GM21723 (cell line): ENCODE results near the gene CUTA.

Experiments
- ATAC-seq: cut with Tn5 transposase; IDR thresholded peaks from one replicate; pipeline ENCODE4 v1.9.1; 2021; ENCODE audit warnings: mild to moderate bottlenecking, moderate library complexity; ENCODE audit not compliant: unreplicated experiment

The CUTA gene, protein sequence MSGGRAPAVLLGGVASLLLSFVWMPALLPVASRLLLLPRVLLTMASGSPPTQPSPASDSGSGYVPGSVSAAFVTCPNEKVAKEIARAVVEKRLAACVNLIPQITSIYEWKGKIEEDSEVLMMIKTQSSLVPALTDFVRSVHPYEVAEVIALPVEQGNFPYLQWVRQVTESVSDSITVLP

GRCh38 chr6:33417903-33418689, at the start of gene CUTA:
CUTA (minus strand) TSS chr6:33418107; CDS start chr6:33418000, 107 bp downstream.
- ATAC-seq, result peak; percentile 84

DNA sequence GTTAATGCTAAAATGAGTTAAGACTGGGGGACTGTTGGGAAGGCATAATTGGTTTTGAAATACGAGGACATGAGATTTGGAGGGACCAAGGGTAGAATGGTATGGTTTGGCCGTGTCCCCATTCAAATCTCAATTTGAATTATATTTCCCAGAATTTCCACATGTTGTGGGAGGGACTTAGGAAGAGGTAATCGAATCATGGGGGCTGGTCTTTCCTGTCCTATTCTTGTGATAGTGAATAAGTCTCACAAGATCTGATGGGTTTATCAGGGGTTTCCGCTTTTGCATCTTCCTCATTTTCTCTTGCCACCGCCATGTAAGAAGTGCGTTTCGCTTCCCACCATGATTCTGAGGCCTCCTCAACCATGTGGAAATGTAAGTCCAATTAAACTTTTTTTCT, 49.2 kb upstream of the CUTA start:
- ATAC-seq, result no peak

DNA sequence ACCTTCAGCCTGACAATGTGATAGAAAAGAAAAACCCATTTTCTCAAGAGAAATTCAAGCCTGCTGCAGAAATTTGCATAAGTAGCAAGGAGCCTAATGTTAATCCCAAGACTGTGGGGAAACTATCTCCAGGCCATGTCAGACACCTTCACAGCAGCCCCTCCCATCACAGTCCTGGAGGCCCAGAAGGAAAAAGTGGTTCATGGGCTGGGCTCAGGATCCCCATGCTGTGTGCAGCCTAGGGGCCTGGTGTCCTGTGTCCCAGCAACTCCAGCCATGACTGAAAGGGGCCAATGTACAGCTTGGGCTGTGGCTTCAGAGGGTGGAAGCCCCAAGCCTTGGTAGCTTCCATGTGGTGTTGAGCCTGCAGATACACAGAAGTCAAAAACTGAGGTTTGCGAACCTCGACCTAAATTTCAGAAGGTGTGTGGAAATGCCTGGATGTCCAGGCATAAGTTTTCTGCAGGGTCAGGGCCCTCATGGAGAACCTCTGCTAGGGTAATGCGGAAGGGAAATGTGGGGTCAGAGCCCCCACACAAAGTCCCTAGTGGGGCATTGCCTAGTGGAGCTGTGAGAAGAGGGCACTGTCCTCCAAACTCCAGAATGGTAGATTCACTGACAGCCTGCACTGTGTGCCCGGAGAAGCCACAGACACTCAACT, 48.3 kb upstream of the CUTA start:
- no peak for ATAC-seq

DNA sequence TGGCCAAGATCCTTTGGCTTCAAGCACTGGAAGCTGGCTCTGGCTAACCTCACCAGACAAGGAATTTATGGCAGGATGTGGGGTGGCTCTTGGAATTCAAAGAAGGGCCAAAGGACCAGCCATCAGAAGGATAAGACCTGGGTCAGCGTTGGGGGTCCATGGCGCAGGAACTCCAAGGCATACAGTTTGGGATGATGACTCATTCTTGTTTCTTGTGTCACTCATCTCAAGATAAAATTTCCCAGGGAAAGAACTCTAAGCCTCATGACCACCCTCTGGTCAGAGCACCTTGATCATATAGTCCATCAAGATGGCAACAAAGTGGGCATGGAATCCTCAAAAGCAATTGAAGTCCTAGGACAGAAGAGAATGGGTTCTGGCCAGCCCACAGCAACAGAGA, 41.3 kb upstream of the CUTA start:
- ATAC-seq, result no peak

DNA sequence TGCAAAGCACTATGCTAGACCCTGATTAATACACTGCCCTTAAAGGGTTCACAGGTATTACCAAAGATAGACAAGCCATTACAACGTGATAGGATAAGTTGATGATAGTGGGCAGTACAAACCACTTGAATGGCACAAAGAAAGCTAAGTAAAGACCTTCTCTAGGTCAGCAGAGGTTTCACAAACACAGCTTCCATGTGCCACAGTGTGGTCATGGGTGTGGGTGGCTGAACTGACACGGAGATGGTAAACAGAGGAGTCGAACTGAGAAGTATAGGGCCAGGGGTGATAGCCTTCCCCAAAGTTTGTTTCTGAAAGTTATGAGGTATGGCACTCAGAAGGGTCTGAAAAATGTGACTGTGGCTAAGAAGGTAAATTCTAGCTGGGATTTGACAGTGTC, 40.8 kb upstream of the CUTA start:
- ATAC-seq, result no peak

DNA sequence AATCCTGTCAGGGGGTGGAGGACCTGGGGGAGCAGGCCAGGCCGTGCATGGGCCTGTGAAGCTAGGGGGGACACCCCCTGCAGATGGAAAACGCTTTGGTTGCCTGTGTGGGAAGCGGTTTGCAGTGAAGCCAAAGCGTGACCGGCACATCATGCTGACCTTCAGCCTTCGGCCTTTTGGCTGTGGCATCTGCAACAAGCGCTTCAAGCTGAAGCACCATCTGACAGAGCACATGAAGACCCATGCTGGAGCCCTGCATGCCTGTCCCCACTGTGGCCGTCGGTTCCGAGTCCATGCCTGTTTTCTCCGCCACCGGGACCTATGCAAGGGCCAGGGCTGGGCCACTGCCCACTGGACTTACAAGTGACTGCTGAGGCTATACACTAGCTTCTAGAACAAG, 38.2 kb upstream of the CUTA start:
- ATAC-seq, result no peak

- no peak for ATAC-seq
Measured at GRCh38 chr6:33455051-33455450, 37.1 kb upstream of the CUTA start.

GRCh38 chr6:33454009-33454946, 36.4 kb upstream of the CUTA start, which contains the start of gene ZBTB9:
ZBTB9 (plus strand) TSS chr6:33454576; CDS start chr6:33455101, 525 bp downstream.
- ATAC-seq, result peak; percentile 96

DNA sequence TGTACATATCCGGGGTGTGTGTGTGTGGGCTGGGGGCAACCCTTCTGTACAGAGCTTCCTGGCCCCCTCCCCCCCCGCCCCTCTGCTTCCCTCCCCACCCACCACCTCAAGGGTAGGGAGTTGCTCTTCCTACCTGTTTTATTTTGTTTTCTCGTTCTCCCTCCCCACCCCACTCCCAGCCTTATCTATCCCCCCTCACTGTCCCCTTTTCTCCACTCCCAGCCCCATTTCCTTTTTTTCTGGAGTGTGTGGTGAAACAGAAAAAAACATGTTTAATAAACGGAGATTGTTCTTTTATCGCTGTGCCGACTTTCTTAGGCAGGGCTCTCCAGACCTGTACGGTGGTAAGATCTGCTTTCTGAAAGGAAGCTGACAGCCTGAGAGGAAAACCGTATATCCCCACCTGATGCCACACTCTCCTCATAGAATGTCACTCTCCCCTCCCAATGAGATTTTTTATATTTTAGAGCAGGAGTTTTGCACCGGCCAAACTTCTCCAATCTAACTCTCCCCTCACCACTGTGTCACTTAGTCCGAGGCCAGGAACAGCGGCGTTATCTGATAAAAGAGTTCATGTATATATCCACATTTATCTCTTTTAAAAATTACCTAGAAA, 35.6 kb upstream of the CUTA start:
- ATAC-seq, result no peak

GRCh38 chr6:33452496-33452895, 34.6 kb upstream of the CUTA start:
- no peak for ATAC-seq

- ATAC-seq, result no peak
Measured at GRCh38 chr6:33451606-33452005, 33.7 kb upstream of the CUTA start.

GRCh38 chr6:33450434-33450833, 32.5 kb upstream of the CUTA start:
- no peak for ATAC-seq

GRCh38 chr6:33446356-33446755, 28.4 kb upstream of the CUTA start:
- no peak for ATAC-seq

DNA sequence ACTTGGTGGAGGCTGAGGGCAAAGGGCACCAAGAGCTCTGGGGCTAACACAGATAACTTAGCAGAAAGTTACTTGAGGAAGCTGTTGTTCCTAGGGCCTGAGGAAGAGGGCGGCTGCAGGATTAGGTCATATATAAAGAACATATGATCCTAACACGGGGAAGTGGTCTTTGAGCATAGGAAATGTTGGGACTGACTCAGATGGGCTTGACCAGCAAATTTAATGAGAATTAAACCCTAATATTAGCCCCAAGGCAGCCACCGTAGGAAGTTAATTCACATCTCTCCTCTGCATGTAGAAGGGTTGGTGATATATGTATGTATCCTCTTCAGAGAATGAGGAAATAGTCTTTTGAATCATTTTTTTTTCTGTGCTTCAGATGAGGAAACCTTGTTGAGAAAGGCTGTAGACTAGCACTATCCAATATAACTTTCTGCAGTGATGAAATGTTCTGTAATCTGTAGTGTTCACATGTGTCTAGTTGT, 27.3 kb upstream of the CUTA start:
- ATAC-seq, result no peak

- no peak for ATAC-seq
Measured at GRCh38 chr6:33443619-33444504, 26.0 kb upstream of the CUTA start.

DNA sequence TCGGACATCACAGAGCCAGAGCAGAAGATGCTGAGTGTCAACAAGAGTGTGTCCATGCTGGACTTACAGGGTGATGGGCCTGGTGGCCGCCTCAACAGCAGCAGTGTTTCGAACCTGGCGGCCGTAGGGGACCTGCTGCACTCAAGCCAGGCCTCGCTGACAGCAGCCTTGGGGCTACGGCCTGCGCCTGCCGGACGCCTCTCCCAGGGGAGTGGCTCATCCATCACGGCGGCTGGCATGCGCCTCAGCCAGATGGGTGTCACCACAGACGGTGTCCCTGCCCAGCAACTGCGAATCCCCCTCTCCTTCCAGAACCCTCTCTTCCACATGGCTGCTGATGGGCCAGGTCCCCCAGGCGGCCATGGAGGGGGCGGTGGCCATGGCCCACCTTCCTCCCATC, 25.1 kb upstream of the CUTA start:
- no peak for ATAC-seq

- ATAC-seq, result no peak
Measured at GRCh38 chr6:33442283-33442682, 24.4 kb upstream of the CUTA start.

GRCh38 chr6:33441457-33441856, 23.6 kb upstream of the CUTA start:
- ATAC-seq, result no peak

DNA sequence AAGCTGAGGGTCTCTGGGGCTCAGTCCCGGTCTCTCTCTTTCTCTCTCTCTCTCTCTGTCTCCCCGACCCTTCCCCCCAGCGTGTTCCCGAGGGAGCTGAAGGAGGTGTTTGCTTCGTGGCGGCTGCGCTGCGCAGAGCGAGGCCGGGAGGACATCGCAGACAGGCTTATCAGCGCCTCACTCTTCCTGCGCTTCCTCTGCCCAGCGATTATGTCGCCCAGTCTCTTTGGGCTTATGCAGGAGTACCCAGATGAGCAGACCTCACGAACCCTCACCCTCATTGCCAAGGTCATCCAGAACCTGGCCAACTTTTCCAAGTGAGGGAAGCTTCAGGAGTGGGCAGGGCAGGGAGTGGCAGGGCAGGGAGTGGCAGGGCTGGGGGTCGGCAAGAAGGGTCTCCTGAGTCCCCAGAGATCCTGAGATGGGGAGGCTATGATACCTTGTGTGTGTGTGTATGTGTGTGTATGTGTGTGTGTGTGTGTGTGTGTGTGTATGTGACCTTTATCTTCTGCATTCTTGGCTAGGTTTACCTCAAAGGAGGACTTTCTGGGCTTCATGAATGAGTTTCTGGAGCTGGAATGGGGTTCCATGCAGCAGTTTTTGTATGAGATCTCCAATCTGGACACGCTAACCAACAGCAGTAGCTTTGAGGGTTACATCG, 22.9 kb upstream of the CUTA start:
- no peak for ATAC-seq
